ENCODE data around the gene CSTF3.
"Not testable (repeated sequence)": the region's sequence is repeated elsewhere in the genome, so short reads cannot be mapped to it uniquely, and the experiment has no call there.

CSTF3 gene

GRCh38 chr11:33072465-33072864 is 88.8 kb downstream of the CSTF3 start:
- no peak for DNase-seq

GRCh38 chr11:33068611-33069340 is 92.5 kb downstream of the CSTF3 start:
- DNase-seq = no peak

GRCh38 chr11:33067294-33067693 is 94.0 kb downstream of the CSTF3 start:
- no peak for DNase-seq

GRCh38 chr11:33065445-33066178 is 95.7 kb downstream of the CSTF3 start:
- DNase-seq = no peak

GRCh38 chr11:33064866-33065265 is 96.4 kb downstream of the CSTF3 start:
- no peak for DNase-seq

- DNase-seq = no peak
These were observed 97.1 kb downstream of the CSTF3 start for GRCh38 chr11:33064033-33064825.

- no peak for DNase-seq
These were observed 97.9 kb downstream of the CSTF3 start for GRCh38 chr11:33063326-33063881.

GRCh38 chr11:33062137-33062536 is 99.1 kb downstream of the CSTF3 start:
- DNase-seq = no peak

GRCh38 chr11:33060271-33060670 is 101.0 kb downstream of the CSTF3 start:
- DNase-seq = no peak

- no peak for DNase-seq
These were observed 101.8 kb downstream of the CSTF3 start for GRCh38 chr11:33059331-33060007.

- no peak for DNase-seq
These were observed 104.0 kb downstream of the CSTF3 start for GRCh38 chr11:33057284-33057683.

GRCh38 chr11:33055375-33055774 is 105.9 kb downstream of the CSTF3 start:
- no peak for DNase-seq

GRCh38 chr11:33052231-33052630 is 109.0 kb downstream of the CSTF3 start:
- DNase-seq = no peak

- not testable (repeated sequence) for DNase-seq
These were observed 111.5 kb downstream of the CSTF3 start for GRCh38 chr11:33049565-33050408.

GRCh38 chr11:33048701-33049100 is 112.6 kb downstream of the CSTF3 start:
- DNase-seq = not testable (repeated sequence)

- no peak for DNase-seq
These were observed 115.6 kb downstream of the CSTF3 start for GRCh38 chr11:33045551-33046255.

- no peak for DNase-seq
These were observed 117.0 kb downstream of the CSTF3 start for GRCh38 chr11:33044285-33044756.

GRCh38 chr11:33043221-33043830 is 118.0 kb downstream of the CSTF3 start:
- no peak for DNase-seq

GRCh38 chr11:33040862-33041453 is 120.3 kb downstream of the CSTF3 start:
- DNase-seq = no peak

Measured in DMS 273 treated with DMSO at 0.1 percent for 48 hours (cell line).